VCaP (cell line): ENCODE results near the gene CAPN3.
"Not testable (repeated sequence)": the region's sequence is repeated elsewhere in the genome, so short reads cannot be mapped to it uniquely, and the experiment has no call there.

Experiments used
- H3K27ac ChIP-seq: fragments of 450-650 bp; 2 replicates; pipeline ENCODE4 v1.5.1; 2017
- CTCF ChIP-seq: fragments of 450-650 bp; conservative IDR thresholded peaks from 2 replicates; pipeline ENCODE4 v1.5.1; 2017; ENCODE audit warnings: mild to moderate bottlenecking, moderate library complexity

Gene CAPN3

GRCh38 chr15:42329992-42330391 is 29.3 kb upstream of the CAPN3 start:
- no peak overlapping the region for H3K27ac ChIP-seq
- no peak for TF ChIP-seq CTCF

GRCh38 chr15:42331235-42331634 is 28.1 kb upstream of the CAPN3 start:
- no peak overlapping the region for H3K27ac ChIP-seq
- no peak for TF ChIP-seq CTCF

- no peak overlapping the region for H3K27ac ChIP-seq
Measured at GRCh38 chr15:42332331-42332730, 27.0 kb upstream of the CAPN3 start.

GRCh38 chr15:42335074-42335473 is 24.2 kb upstream of the CAPN3 start:
- TF ChIP-seq CTCF: no peak
- no peak overlapping the region for H3K27ac ChIP-seq

More at GRCh38 chr15:42332331-42332730, 27.0 kb upstream of the CAPN3 start:
- no peak for TF ChIP-seq CTCF

- not testable (repeated sequence) for H3K27ac ChIP-seq
Measured at GRCh38 chr15:42336650-42337049, 22.7 kb upstream of the CAPN3 start.

GRCh38 chr15:42337104-42337503 is 22.2 kb upstream of the CAPN3 start:
- not testable (repeated sequence) for H3K27ac ChIP-seq

GRCh38 chr15:42338500-42338899 is 20.8 kb upstream of the CAPN3 start:
- TF ChIP-seq CTCF: no peak
- H3K27ac ChIP-seq: no peak overlapping the region

GRCh38 chr15:42343596-42344232 is 15.6 kb upstream of the CAPN3 start:
- no peak for TF ChIP-seq CTCF
- no peak overlapping the region for H3K27ac ChIP-seq

- no peak overlapping the region for H3K27ac ChIP-seq
- no peak for TF ChIP-seq CTCF
Measured at GRCh38 chr15:42344763-42345162, 14.5 kb upstream of the CAPN3 start.
